Measurements from ENCODE around the gene JPH4. TPM values are rescaled to one million over a fixed set of nuclear protein-coding genes. Genes with fewer than 3 reads are reported as not detected.

JPH4 gene
- total and polyA plus RNA-seq, 3 donors from 2014 or later: 3.4 to 3.9 (median 3.6) TPM

GRCh38 chr14:23556700-23557440, 21.7 kb downstream of the JPH4 start:
- Histone ChIP-seq H3K9me3 (no peaks in the 10 kb centered on the region), H3K4me1 (peaks cover 11% of the 10 kb centered on the region), H3K36me3 (ENCODE audit: low read depth, missing control alignments) (no peaks in the 10 kb centered on the region), H3K27me3 (no peaks in the 10 kb centered on the region), H3K27ac (peak overlapping the region in 1 of 2 donors; percentile 93), H3K4me3 (peak overlapping the region; percentile 79 to 89)
- no peak for TF ChIP-seq CTCF (IDR thresholded peaks at IDR 0.05)
- no peak for TF ChIP-seq POLR2A (IDR thresholded peaks at IDR 0.05)
- no peak for DNase-seq
- 29 to 32% methylated on average over 15 to 17 of the region's 17 CpGs for WGBS, 2 donors
- intact Hi-C loops (cut with DNase I; ENCODE audit: low total_unique reads): no loop called here

GRCh38 chr14:23555882-23556699, 22.5 kb downstream of the JPH4 start, which contains the start of gene THTPA:
Gene THTPA, plus strand, starts transcription at chr14:23556271. Its CDS starts 487 bp downstream, at chr14:23556758.
- Histone ChIP-seq H3K27me3 (no peaks in the 10 kb centered on the region), H3K27ac (peak within 1 kb of the TSS; percentile 92 to 93), H3K4me1 (peaks cover 12% of the 10 kb centered on the region), H3K4me3 (peak within 1 kb of the TSS; percentile 79 to 89), H3K9me3 (no peaks in the 10 kb centered on the region), H3K36me3 (ENCODE audit: low read depth, missing control alignments) (no peaks in the 10 kb centered on the region)
- intact Hi-C loops (cut with DNase I; ENCODE audit: low total_unique reads): no loop called here
- 1 to 4% methylated on average over 13 to 45 of the region's 54 CpGs for WGBS, 2 donors
- peak; percentile 97 for DNase-seq
- TF ChIP-seq CTCF (IDR thresholded peaks at IDR 0.05): peak in 1 of 3 experiments; percentile 6
- no peak for TF ChIP-seq POLR2A (IDR thresholded peaks at IDR 0.05)

- no peak for DNase-seq
- peaks cover 17% of the 10 kb centered on the region for H3K4me1 ChIP-seq
- H3K27ac ChIP-seq: peak overlapping the region; percentile 92 to 93
- no peaks in the 10 kb centered on the region for H3K9me3 ChIP-seq
- intact Hi-C loops (cut with DNase I; ENCODE audit: low total_unique reads): no loop called here
- TF ChIP-seq POLR2A (IDR thresholded peaks at IDR 0.05) (no peak), CTCF (IDR thresholded peaks at IDR 0.05) (no peak)
- no peaks in the 10 kb centered on the region for H3K36me3 ChIP-seq (ENCODE audit: low read depth, missing control alignments)
- H3K4me3 ChIP-seq: peak overlapping the region; percentile 79 to 89
- WGBS, 2 donors: 1 to 2% methylated on average over 10 to 13 of the region's 14 CpGs
- no peaks in the 10 kb centered on the region for H3K27me3 ChIP-seq
These were observed 23.1 kb downstream of the JPH4 start for GRCh38 chr14:23555533-23555881.

GRCh38 chr14:23551266-23552028, 27.1 kb downstream of the JPH4 start, which contains the start of gene ZFHX2:
Gene ZFHX2, minus strand, starts transcription at chr14:23551765. Its CDS starts 16,440 bp downstream, at chr14:23535325.
- WGBS, 2 donors: 0 to 1% methylated on average over 49 of the region's 49 CpGs
- intact Hi-C loops (cut with DNase I; ENCODE audit: low total_unique reads): no loop called here
- Histone ChIP-seq H3K4me3 (peak within 1 kb of the TSS; percentile 53 to 60), H3K36me3 (ENCODE audit: low read depth, missing control alignments) (no peaks in the 10 kb centered on the region), H3K27ac (peak within 1 kb of the TSS in 1 of 2 donors; percentile 45), H3K4me1 (peaks cover 14% of the 10 kb centered on the region), H3K27me3 (no peaks in the 10 kb centered on the region), H3K9me3 (no peaks in the 10 kb centered on the region)
- peak; percentile 92 for DNase-seq
- TF ChIP-seq CTCF (IDR thresholded peaks at IDR 0.05): no peak
- TF ChIP-seq POLR2A (IDR thresholded peaks at IDR 0.05): no peak
